Testis (tissue), 3 donors: ENCODE results near the gene CWC22. TPM values are rescaled to one million over a fixed set of nuclear protein-coding genes. Genes with fewer than 3 reads are reported as not detected.
"Not testable (repeated sequence)": the region's sequence is repeated elsewhere in the genome, so short reads cannot be mapped to it uniquely, and the experiment has no call there.

Experiments
- DNase-seq: peaks from one replicate; pipeline ENCODE4 v3.0.0-alpha.2; 2019
- H3K27ac ChIP-seq, 2 donors: fragments of 200-600 bp; sonication (generic); one replicate each; pipeline ENCODE4 v1.5.1; 2019
- H3K27me3 ChIP-seq: fragments of 200-600 bp; sonication (generic); one replicate; pipeline ENCODE4 v1.5.1; 2019
- H3K36me3 ChIP-seq: fragments of 200-600 bp; sonication (generic); one replicate; pipeline ENCODE4 v1.5.1; 2017; ENCODE audit warnings: low read depth; ENCODE audit errors: missing control alignments
- H3K4me1 ChIP-seq: fragments of 200-600 bp; sonication (generic); one replicate; pipeline ENCODE4 v1.5.1; 2019
- H3K4me3 ChIP-seq, 2 donors: fragments of 200-600 bp; sonication (generic); one replicate each; pipeline ENCODE4 v1.5.1; 2017 to 2019
- H3K9me3 ChIP-seq: fragments of 200-600 bp; sonication (generic); one replicate; pipeline ENCODE4 v1.5.1; 2017
- CTCF ChIP-seq, 3 experiments: fragments of 450-650 bp in 2 of 3; fragments of 200-600 bp in 1 of 3; sonication (generic) in 1 of 3; IDR thresholded peaks; one replicate each; pipeline ENCODE4 v1.5.1; 2016 to 2019; ENCODE audit warnings: antibody characterized with exemption in 3 of 3, mild to moderate bottlenecking in 2 of 3, moderate library complexity in 1 of 3
- POLR2A ChIP-seq: fragments of 450-650 bp; IDR thresholded peaks from one replicate; pipeline ENCODE4 v1.6.1; 2017; ENCODE audit warnings: antibody characterized with exemption, mild to moderate bottlenecking, moderate library complexity
- WGBS, 2 donors: methylation state at CpG; one replicate each; pipeline ENCODE4 v1.1.5; 2018; 5-methylcytosine and 5-hydroxymethylcytosine counted together
- intact Hi-C: fragments of 100-400 bp; cut with DNase I; formaldehyde crosslinking; loops from one replicate; pipeline ENCODE4 v1.15.1; 2023; ENCODE audit warnings: low total_unique reads
- polyA plus RNA-seq: library from polyadenylated mRNA; stranded (reverse); fragments of 350-450 nt; fragmentation: Illumina TruSeq; extraction: RNeasy Lipid Tissue Mini Kit (QIAGEN cat#74804); gene quantifications from one replicate; pipeline ENCODE4 v1.2.3, GENCODE V29; 2014; ENCODE audit warnings: low read depth, low replicate concordance; ENCODE audit not compliant: insufficient read depth
- total RNA-seq, 2 donors: library from RNA; depleted of rRNA; stranded (reverse); fragments of >200 nt; gene quantifications; one replicate each; pipeline ENCODE4 v1.2.3, GENCODE V29; 2016

Gene CWC22
- total and polyA plus RNA-seq, 3 donors from 2014 or later: 4.4 to 21.6 (median 20.1) TPM

GRCh38 chr2:179932786-179933185, 74.3 kb downstream of the CWC22 start:
- H3K36me3 ChIP-seq: no peaks in the 10 kb centered on the region
- DNase-seq: peak; percentile 23
- intact Hi-C loops: no loop called here
- no peak overlapping the region for H3K27ac ChIP-seq
- no peaks in the 10 kb centered on the region for H3K27me3 ChIP-seq
- H3K4me3 ChIP-seq: no peak overlapping the region
- no peaks in the 10 kb centered on the region for H3K4me1 ChIP-seq
- TF ChIP-seq CTCF (IDR thresholded peaks at IDR 0.05) (no peak), POLR2A (no peak)
- WGBS, 2 donors: 68 to 84% methylated on average over 2 of the region's 2 CpGs
- no peaks in the 10 kb centered on the region for H3K9me3 ChIP-seq

DNA sequence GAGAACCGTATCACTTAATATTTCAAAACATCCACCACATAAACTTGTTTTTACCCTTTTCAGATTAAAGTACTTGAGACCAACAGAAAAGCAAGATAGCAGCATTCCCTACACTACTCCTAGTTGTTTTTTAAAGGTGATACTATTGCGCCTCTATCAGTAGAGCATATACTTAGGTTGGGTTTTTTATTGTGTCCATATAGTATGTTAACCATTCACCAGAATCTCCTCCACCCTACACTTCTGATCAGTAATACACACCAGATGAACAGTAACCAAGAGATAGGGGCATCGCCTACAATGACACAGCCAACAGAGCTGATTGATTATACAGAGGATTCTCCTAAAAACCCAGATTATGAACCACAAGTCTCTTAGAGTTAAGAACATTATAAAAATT, 75.6 kb downstream of the CWC22 start:
- no peak overlapping the region for H3K4me3 ChIP-seq
- no peaks in the 10 kb centered on the region for H3K27me3 ChIP-seq
- intact Hi-C loops: no loop called here
- no peak overlapping the region for H3K27ac ChIP-seq
- no peaks in the 10 kb centered on the region for H3K36me3 ChIP-seq
- TF ChIP-seq POLR2A (no peak), CTCF (IDR thresholded peaks at IDR 0.05) (no peak)
- no peaks in the 10 kb centered on the region for H3K4me1 ChIP-seq
- no peak for DNase-seq
- 62 to 64% methylated on average over 3 of the region's 3 CpGs for WGBS, 2 donors
- no peaks in the 10 kb centered on the region for H3K9me3 ChIP-seq

GRCh38 chr2:179929997-179930396, 77.1 kb downstream of the CWC22 start:
- DNase-seq, H3K27ac ChIP-seq, H3K4me3 ChIP-seq, intact Hi-C loops, H3K36me3 ChIP-seq, H3K27me3 ChIP-seq, H3K4me1 ChIP-seq, H3K9me3 ChIP-seq: not testable (repeated sequence)
- 94 to 96% methylated on average over 2 to 3 of the region's 3 CpGs for WGBS, 2 donors

DNA sequence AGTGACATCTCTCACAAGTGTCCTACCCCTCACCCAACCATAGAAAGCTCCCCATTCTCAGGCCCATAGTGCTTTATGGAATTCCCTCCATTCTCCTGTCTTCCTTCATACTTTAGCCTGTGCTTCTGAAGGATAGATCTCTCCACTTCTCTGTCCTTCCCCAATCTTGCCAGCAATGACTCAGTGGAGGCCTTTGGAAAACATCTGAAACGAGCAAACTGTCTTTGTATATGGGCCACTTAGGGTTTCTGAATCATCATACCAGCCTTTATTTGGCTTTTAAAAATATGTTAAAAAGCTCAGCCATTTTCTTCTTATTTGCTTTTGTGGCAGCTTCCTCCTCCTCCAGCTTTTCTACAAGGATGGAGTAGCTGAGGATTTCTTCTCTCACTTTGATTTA, 80.1 kb downstream of the CWC22 start:
- Histone ChIP-seq H3K4me3 (no peak overlapping the region), H3K27me3 (no peaks in the 10 kb centered on the region), H3K27ac (no peak overlapping the region), H3K36me3 (no peaks in the 10 kb centered on the region), H3K9me3 (no peaks in the 10 kb centered on the region), H3K4me1 (no peaks in the 10 kb centered on the region)
- TF ChIP-seq POLR2A: no peak
- no peak for TF ChIP-seq CTCF (IDR thresholded peaks at IDR 0.05)
- DNase-seq: no peak
- intact Hi-C loops: no loop called here
- 85 to 92% methylated on average over 1 of the region's 1 CpG for WGBS, 2 donors

GRCh38 chr2:179925713-179926112, 81.4 kb downstream of the CWC22 start:
- no peaks in the 10 kb centered on the region for H3K4me1 ChIP-seq
- TF ChIP-seq CTCF (IDR thresholded peaks at IDR 0.05) (no peak), POLR2A (no peak)
- H3K27ac ChIP-seq: no peak overlapping the region
- no peaks in the 10 kb centered on the region for H3K9me3 ChIP-seq
- H3K4me3 ChIP-seq: no peak overlapping the region
- no peak for DNase-seq
- 45 to 49% methylated on average over 2 of the region's 2 CpGs for WGBS, 2 donors
- no peaks in the 10 kb centered on the region for H3K27me3 ChIP-seq
- no peaks in the 10 kb centered on the region for H3K36me3 ChIP-seq
- intact Hi-C loops: no loop called here
